Activated naive CD8-positive, alpha-beta T cell treated with anti-CD3 and anti-CD28 coated beads, Interleukin-2, amount 50 U/mL, for 24 hours (primary cell): ENCODE data around the gene IL12RB2.
A peak's percentile ranks its signal among the peaks of the same experiment; 100 is the strongest.

Experiments used
- ATAC-seq: fragments of 150-1000 bp; cut with Tn5 transposase; one replicate; pipeline ENCODE4 v1.10.0; 2021
- DNase-seq: peaks from one replicate; pipeline ENCODE4 v3.0.0; 2021
- H3K27ac Mint-ChIP-seq: one replicate; pipeline ENCODE4 v1.8.0; 2021; ENCODE audit warnings: mild to moderate bottlenecking, mixed read lengths
- H3K27me3 Mint-ChIP-seq: one replicate; pipeline ENCODE4 v1.8.0; 2021; ENCODE audit warnings: mixed read lengths
- H3K36me3 Mint-ChIP-seq: one replicate; pipeline ENCODE4 v1.8.0; 2021; ENCODE audit warnings: low read depth, mixed read lengths
- H3K4me1 Mint-ChIP-seq: one replicate; pipeline ENCODE4 v1.8.0; 2021; ENCODE audit warnings: mixed read lengths
- H3K4me3 Mint-ChIP-seq: one replicate; pipeline ENCODE4 v1.8.0; 2021; ENCODE audit warnings: mild to moderate bottlenecking, moderate library complexity, mixed read lengths
- H3K9me3 Mint-ChIP-seq: one replicate; pipeline ENCODE4 v1.8.0; 2021; ENCODE audit warnings: mixed read lengths

The IL12RB2 gene

DNA sequence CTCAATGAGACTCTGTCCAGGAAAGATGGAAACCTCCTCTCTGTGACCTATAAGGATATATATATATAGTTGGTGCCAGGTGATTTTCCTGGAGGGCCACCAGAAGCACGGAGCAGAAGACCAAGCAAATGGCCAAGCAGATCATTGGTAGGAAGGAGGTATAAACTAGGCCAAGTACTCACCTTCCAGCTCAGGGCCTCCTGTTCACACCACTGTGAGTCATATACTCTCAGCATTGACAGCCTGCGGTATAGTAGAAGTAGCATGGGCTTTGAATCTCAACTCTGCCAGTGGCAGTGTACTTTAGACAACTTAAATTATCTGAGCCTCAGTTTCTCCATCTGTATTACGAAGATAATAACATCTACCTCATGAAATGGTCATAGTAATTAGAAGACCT is 15.4 kb downstream of the IL12RB2 start:
- ATAC-seq (peak; percentile 68), DNase-seq (no peak)
- no peaks in the 10 kb centered on the region for H3K27me3 Mint-ChIP-seq
- H3K36me3 Mint-ChIP-seq: peaks cover 73% of the 10 kb centered on the region
- no peak overlapping the region for H3K4me3 Mint-ChIP-seq
- H3K27ac Mint-ChIP-seq: no peak overlapping the region
- H3K4me1 Mint-ChIP-seq: peaks cover 7% of the 10 kb centered on the region
- H3K9me3 Mint-ChIP-seq: no peaks in the 10 kb centered on the region

DNA sequence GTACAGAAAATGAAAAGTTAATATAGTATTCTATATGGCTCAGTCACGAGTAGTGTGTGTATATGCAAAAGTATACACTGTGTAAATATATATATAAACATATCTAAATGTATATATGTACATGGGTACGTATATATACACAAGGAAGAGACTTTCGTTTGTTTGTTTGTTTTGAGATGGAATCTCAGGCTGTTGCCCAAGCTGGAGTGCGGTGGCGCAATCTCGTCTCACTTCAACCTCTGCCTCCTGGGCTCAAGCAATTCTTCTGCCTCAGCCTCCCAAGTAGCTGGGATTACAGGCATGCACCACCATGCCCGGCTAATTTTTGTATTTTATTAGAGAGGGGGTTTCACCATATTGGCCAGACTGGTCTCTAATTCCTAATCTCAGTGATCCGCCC is 16.4 kb downstream of the IL12RB2 start:
- peaks cover 83% of the 10 kb centered on the region for H3K36me3 Mint-ChIP-seq
- H3K4me1 Mint-ChIP-seq: peaks cover 15% of the 10 kb centered on the region
- no peaks in the 10 kb centered on the region for H3K27me3 Mint-ChIP-seq
- no peaks in the 10 kb centered on the region for H3K9me3 Mint-ChIP-seq
- H3K27ac Mint-ChIP-seq: no peak overlapping the region
- H3K4me3 Mint-ChIP-seq: no peak overlapping the region
- ATAC-seq (no peak), DNase-seq (no peak)

DNA sequence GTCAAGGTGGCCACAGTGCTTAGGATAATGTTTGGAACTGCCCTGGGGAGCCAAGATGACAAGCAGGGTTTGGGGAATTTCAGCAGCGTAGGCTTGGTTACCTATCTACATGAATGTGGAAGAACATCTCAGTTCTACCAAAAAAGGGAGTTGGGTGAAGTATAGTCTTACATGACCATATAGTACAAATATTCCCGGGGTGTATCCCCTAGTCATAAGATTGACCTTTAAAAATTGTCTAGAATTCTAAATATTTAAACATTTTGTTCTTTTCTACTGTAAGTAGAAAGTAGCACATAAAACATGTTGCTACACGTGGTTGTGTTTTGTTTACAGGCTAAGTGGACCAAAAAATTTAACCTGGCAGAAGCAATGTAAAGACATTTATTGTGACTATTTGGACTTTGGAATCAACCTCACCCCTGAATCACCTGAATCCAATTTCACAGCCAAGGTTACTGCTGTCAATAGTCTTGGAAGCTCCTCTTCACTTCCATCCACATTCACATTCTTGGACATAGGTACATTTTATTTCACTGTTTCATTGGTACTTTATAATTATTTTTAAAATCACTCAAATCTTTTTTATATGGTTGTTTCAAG is 20.3 kb downstream of the IL12RB2 start:
- no peak for DNase-seq
- no peaks in the 10 kb centered on the region for H3K9me3 Mint-ChIP-seq
- no peak overlapping the region for H3K4me3 Mint-ChIP-seq
- no peak for ATAC-seq
- H3K4me1 Mint-ChIP-seq: peaks cover 43% of the 10 kb centered on the region
- H3K27ac Mint-ChIP-seq: no peak overlapping the region
- H3K27me3 Mint-ChIP-seq: no peaks in the 10 kb centered on the region
- H3K36me3 Mint-ChIP-seq: peaks cover 69% of the 10 kb centered on the region

DNA sequence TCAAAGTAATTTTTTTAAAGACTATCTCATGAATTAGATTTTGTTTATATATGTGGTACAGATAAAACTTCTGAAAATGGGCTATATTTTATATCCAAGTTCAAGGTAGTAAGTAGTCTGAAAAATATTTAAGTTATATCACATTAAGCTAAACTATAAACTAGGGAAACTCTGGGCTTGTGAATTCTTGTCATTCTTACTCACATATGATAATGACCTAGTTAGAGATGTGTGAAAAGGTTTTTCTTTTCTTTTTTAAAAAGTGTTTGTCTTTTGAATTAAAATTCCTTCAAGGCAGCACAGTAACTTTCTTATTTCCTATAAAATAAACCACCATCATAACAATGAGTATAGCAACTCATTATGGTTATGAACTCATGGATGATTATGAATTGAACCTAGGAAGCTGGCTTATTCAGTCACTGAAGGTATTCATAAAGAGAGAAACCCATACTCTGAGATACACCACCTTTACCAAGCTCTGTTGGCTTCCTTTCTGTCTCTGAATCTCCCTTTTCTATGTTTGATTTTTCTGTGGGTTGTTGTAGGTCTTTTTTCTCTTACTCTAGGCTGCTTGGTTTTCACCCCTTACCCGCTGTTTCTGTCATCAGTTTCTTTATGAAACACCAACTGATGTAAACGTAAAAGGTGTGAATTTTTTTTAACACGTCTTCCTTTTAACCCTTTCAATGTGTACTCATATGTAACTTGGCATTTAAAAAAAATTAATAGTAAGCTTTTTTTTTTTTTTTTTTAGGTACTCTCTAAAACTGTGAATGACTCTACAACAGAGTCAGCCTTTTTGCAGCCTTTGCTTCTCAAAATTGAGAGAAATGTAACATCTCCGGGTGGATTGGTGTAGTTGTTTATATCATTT is 25.2 kb downstream of the IL12RB2 start:
- H3K4me1 Mint-ChIP-seq: peaks cover 89% of the 10 kb centered on the region
- H3K27me3 Mint-ChIP-seq: no peaks in the 10 kb centered on the region
- DNase-seq (no peak), ATAC-seq (peak; percentile 91)
- peaks cover 71% of the 10 kb centered on the region for H3K36me3 Mint-ChIP-seq
- no peaks in the 10 kb centered on the region for H3K9me3 Mint-ChIP-seq
- H3K4me3 Mint-ChIP-seq: peak overlapping the region; percentile 51
- H3K27ac Mint-ChIP-seq: peak overlapping the region; percentile 88

DNA sequence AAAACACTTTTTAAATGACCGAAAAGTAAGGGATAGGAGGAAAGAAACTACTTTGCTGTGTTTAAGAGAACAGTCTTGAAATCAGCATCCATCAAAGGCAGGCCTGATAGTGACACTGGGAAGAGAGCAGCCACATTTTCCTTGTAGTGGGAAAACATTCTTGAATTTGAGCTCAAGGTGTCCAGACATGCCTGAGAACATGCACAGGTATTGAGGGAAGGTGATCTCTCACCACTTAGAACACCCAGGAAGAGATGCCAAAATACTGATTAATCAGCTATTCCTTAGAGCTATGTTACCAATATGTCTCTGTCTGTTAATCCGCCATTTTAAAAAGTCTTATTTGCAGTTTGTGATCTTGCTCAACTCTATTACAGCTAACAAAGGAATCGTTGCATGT is 25.9 kb downstream of the IL12RB2 start:
- Mint-ChIP-seq H3K4me1 (peaks cover 91% of the 10 kb centered on the region), H3K27me3 (no peaks in the 10 kb centered on the region), H3K4me3 (peak overlapping the region; percentile 51), H3K27ac (peak overlapping the region; percentile 88), H3K9me3 (no peaks in the 10 kb centered on the region), H3K36me3 (peaks cover 69% of the 10 kb centered on the region)
- DNase-seq: no peak
- ATAC-seq: no peak

DNA sequence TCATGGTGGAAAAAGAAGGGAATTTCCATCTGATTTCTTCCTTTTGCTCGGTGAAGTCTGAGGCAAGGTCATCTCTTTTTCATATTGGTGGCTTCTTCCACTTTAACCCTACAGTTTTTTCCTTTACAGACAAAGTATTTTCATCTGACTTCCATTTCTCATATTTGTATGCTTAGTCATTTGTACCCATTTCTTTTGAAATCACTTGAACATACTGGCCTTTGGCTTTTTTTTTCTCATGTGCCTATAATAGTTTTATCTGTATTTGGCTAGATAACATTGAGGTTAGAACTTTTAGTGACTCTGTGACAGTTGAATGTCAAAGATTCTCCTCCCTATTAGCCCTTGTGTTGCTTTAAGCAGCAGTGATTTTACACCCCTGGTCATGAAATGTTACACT is 27.7 kb downstream of the IL12RB2 start:
- ATAC-seq (peak; percentile 0), DNase-seq (no peak)
- H3K27ac Mint-ChIP-seq: peak overlapping the region; percentile 88
- peaks cover 99% of the 10 kb centered on the region for H3K4me1 Mint-ChIP-seq
- H3K9me3 Mint-ChIP-seq: no peaks in the 10 kb centered on the region
- H3K4me3 Mint-ChIP-seq: peak overlapping the region; percentile 2
- H3K27me3 Mint-ChIP-seq: no peaks in the 10 kb centered on the region
- peaks cover 75% of the 10 kb centered on the region for H3K36me3 Mint-ChIP-seq

DNA sequence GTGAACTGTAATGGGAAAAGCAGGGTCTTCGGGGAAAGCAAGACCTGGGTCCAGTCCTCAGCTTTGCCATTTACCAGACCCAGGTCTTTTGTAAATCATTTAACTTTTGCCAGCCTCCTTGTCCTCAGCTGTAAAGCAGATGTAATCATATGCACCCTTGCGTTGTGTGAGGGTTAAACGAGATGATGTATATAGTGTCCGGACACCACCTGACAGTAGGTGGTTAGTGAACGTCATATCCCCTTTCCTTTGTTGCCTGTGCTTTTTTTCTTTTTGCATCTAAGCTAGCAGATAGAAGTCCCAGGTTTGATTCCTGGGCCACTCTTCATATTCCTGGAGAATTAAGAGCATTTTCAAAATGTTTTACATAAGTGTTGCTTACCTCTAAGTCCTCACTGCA is 28.5 kb downstream of the IL12RB2 start:
- Mint-ChIP-seq H3K27me3 (no peaks in the 10 kb centered on the region), H3K27ac (peak overlapping the region; percentile 88), H3K9me3 (no peaks in the 10 kb centered on the region), H3K4me1 (peaks cover 100% of the 10 kb centered on the region), H3K4me3 (peak overlapping the region; percentile 2), H3K36me3 (peaks cover 76% of the 10 kb centered on the region)
- ATAC-seq (no peak), DNase-seq (no peak)

DNA sequence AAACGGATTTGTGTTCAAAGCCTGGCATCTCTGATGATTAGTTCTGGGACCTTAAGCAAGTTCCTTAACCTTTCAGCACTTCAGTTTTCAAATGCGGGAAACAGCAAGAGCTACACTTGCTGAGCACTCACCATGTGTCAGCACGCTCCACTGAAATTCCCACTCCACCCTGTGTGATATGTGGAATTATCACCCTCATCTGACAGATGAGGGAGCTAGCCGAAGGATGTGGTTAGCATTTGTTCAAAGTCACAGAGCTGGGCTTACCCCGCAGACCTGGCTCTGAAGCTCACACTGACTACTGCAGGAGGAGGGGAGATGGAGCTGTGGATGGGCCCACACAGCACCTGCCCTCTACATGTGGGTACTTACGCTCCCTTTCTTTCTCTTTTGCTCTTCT is 29.1 kb downstream of the IL12RB2 start:
- H3K36me3 Mint-ChIP-seq: peaks cover 76% of the 10 kb centered on the region
- peak overlapping the region; percentile 2 for H3K4me3 Mint-ChIP-seq
- H3K27ac Mint-ChIP-seq: peak overlapping the region; percentile 88
- peaks cover 100% of the 10 kb centered on the region for H3K4me1 Mint-ChIP-seq
- ATAC-seq: no peak
- H3K9me3 Mint-ChIP-seq: no peaks in the 10 kb centered on the region
- peak; percentile 33 for DNase-seq
- H3K27me3 Mint-ChIP-seq: no peaks in the 10 kb centered on the region

DNA sequence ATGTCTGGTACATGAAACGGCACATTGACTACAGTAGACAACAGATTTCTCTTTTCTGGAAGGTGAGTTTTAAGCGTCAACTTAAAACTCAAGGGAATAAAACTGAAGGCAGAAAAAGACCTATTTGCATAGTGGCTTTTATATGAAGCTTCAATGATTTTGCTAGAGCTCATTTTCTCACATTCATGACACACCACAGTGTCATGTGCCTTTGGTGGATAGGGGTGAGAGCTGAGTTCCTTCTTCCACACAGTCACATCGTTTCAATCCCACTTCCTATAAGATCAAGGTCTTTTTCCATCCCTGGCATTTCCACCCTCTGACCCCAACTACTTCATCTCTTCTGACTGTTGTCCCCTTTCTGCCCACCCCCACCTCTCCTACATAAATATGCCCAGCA is 31.0 kb downstream of the IL12RB2 start:
- Mint-ChIP-seq H3K4me1 (peaks cover 93% of the 10 kb centered on the region), H3K9me3 (no peaks in the 10 kb centered on the region), H3K36me3 (peaks cover 79% of the 10 kb centered on the region), H3K4me3 (peak overlapping the region; percentile 69), H3K27ac (peak overlapping the region; percentile 88), H3K27me3 (no peaks in the 10 kb centered on the region)
- ATAC-seq: peak; percentile 31
- peak; percentile 37 for DNase-seq

DNA sequence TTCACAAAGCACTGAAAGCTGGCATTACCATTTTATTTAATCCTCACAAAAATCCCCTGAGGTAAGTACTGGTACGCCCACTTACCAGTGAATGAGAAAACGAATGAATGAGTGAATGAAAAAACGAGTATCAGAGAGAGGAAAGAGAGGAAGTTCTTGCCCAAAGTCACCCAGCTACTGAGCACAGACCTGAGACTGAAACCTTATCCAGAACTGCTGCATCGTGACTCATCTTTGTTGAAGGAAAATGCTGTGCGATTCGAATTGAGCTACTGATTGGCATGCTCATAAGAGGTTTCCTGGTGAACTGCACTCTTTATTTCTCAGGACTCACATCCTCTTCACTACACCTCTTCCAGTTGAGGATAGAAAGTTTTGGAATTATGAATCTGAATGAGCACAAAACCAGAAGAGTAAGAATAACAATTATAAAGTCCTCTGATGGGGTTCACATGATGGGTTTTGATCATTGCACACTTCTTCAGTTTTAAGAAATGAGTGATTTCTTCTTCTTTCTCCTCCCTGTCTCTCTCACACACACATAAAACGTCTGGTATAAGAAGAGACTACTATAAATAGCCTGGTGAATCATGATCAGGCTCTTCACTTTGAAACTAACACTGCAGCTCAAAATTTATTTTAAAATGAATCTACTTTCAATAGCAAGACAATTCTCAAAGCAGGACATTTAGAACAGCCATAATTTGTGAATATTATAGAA is 32.1 kb downstream of the IL12RB2 start:
- H3K36me3 Mint-ChIP-seq: peaks cover 73% of the 10 kb centered on the region
- H3K9me3 Mint-ChIP-seq: no peaks in the 10 kb centered on the region
- H3K27me3 Mint-ChIP-seq: no peaks in the 10 kb centered on the region
- ATAC-seq (peak; percentile 58), DNase-seq (peak; percentile 35)
- H3K4me1 Mint-ChIP-seq: peaks cover 85% of the 10 kb centered on the region
- peak overlapping the region; percentile 88 for H3K27ac Mint-ChIP-seq
- H3K4me3 Mint-ChIP-seq: peak overlapping the region; percentile 69

DNA sequence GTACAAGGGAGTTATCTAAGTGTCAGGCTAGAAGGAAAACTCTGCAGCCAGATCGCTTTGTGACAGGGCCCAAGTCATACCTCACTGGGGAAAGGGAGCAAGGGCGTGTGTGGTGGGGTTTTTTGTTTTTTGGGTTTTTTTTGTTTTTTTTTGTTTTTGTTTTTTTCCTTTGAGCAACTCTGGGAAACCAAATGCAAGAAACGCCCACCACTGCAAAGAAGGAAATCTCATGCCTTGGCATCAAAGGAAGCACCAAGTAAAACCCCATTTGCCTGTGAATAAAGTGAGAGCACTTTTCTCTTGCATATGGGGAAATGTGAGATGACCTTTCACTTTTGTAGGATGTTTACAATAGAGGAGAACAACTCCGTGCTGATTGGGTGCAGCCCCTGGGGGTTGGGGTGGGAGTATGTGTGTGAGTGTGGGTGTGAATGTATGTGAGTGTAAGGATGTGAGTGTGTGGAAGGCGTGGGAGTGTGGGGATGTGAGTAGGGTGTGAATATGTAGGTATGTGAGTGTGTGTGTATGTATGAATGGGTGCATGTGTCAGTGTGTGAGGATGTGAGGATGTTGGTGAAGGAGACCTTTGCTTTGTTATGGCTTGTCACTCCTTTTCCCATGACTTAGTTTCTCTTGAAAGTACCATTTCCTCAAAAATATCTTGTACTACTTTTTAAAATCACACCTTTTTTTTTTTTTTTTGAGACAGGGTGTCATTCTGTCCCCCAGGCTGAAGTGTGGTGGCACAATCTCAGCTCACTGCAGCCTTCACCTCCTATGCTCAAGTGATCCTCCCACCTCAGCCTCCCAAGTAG is 34.6 kb downstream of the IL12RB2 start:
- Mint-ChIP-seq H3K4me3 (peak overlapping the region; percentile 27), H3K27ac (peak overlapping the region; percentile 88), H3K9me3 (no peaks in the 10 kb centered on the region), H3K36me3 (peaks cover 67% of the 10 kb centered on the region), H3K27me3 (no peaks in the 10 kb centered on the region), H3K4me1 (peaks cover 63% of the 10 kb centered on the region)
- ATAC-seq: peak; percentile 21
- peak; percentile 38 for DNase-seq

DNA sequence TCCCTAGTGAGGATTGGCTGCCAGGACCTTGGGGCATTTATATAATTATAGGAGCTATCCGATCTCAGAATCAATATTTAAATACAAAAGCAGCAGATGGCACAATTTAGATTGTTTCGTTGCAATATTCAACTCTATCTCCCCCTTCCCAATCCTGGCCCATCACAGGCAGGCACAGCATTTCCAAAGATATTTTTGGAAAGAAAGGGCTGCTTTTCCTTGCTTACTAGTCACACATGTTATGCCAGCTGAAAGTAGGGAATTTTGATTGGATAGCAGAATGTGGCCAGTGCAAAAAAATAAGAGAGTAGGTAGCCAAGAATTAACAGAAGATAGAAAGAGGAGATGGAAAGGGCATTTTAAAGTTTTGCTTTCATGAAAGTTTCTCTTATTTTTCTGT is 37.9 kb downstream of the IL12RB2 start:
- Mint-ChIP-seq H3K27ac (no peak overlapping the region), H3K36me3 (peaks cover 56% of the 10 kb centered on the region)

DNA sequence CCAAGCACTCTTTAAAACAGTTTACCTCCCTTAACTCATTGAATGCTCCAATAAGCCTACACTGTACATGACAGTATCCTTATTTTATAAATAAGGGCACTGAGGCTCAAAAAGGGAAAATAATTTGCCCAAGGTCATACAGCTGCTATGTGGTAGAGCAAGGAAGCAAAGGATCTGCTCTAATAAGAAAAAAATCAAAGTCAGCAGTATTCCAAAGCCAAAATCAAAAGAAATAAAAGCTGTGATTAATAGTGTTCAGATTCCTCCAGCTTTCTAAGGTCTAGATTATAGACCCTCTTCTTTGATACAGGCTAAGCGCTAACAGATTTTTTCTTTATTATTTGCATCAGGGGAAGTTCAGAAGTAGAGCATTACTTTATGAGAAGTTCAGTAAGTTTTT is 39.3 kb downstream of the IL12RB2 start:
- no peak for ATAC-seq

More for the DNA sequence above, 37.9 kb downstream of the IL12RB2 start:
- peaks cover 40% of the 10 kb centered on the region for H3K4me1 Mint-ChIP-seq
- no peak for DNase-seq
- H3K27me3 Mint-ChIP-seq: no peaks in the 10 kb centered on the region
- ATAC-seq: no peak
- no peak overlapping the region for H3K4me3 Mint-ChIP-seq
- no peaks in the 10 kb centered on the region for H3K9me3 Mint-ChIP-seq

More for the DNA sequence above, 39.3 kb downstream of the IL12RB2 start:
- Mint-ChIP-seq H3K27me3 (no peaks in the 10 kb centered on the region), H3K4me3 (no peak overlapping the region), H3K36me3 (peaks cover 51% of the 10 kb centered on the region), H3K27ac (no peak overlapping the region), H3K9me3 (no peaks in the 10 kb centered on the region), H3K4me1 (peaks cover 29% of the 10 kb centered on the region)
- no peak for DNase-seq
